Measurements from ENCODE around the gene MEIS1.

GRCh38 chr2:66433695-66433944, 1.3 kb upstream of the MEIS1 start:
- TF ChIP-seq MAFK (IDR thresholded peaks at IDR 0.05; ENCODE audit: low read depth, low read length) (no peak), EZH2 (IDR thresholded peaks at IDR 0.05; ENCODE audit: low read depth, low read length, severe bottlenecking) (no peak)

Data from H1 (cell line).